Amygdala (tissue), 56 donors: ENCODE measurements around the gene SPATA31E1.
"Not testable (repeated sequence)": the region's sequence is repeated elsewhere in the genome, so short reads cannot be mapped to it uniquely, and the experiment has no call there.

ENCODE experiments used
- DNase-seq, 56 donors: peaks; one replicate each; lab custom pipeline; 2025; lab: John Stamatoyannopoulos, UW

The SPATA31E1 gene

GRCh38 chr9:87884578-87885459 lies 2.1 kb downstream of the SPATA31E1 start:
- DNase-seq = no peak

- DNase-seq = no peak
Observed at GRCh38 chr9:87885484-87886189, 3.0 kb downstream of the SPATA31E1 start.

- DNase-seq = no peak
Observed at GRCh38 chr9:87886210-87886932, 3.7 kb downstream of the SPATA31E1 start.

- DNase-seq = no peak
Observed at GRCh38 chr9:87886933-87887505, 4.3 kb downstream of the SPATA31E1 start.

GRCh38 chr9:87887661-87888480 lies 5.2 kb downstream of the SPATA31E1 start:
- DNase-seq = no peak

- DNase-seq = no peak
Observed at GRCh38 chr9:87888501-87888900, 5.8 kb downstream of the SPATA31E1 start.

- DNase-seq = no peak
Observed at GRCh38 chr9:87889065-87889881, 6.6 kb downstream of the SPATA31E1 start.

GRCh38 chr9:87889882-87890252 lies 7.2 kb downstream of the SPATA31E1 start:
- no peak for DNase-seq

GRCh38 chr9:87890837-87891236 lies 8.2 kb downstream of the SPATA31E1 start:
- no peak for DNase-seq

- DNase-seq = no peak
Observed at GRCh38 chr9:87891754-87892153, 9.1 kb downstream of the SPATA31E1 start.

GRCh38 chr9:87892956-87893355 lies 10.3 kb downstream of the SPATA31E1 start:
- no peak for DNase-seq

- DNase-seq = no peak
Observed at GRCh38 chr9:87894998-87895625, 12.4 kb downstream of the SPATA31E1 start.

GRCh38 chr9:87896891-87897290 lies 14.2 kb downstream of the SPATA31E1 start:
- no peak for DNase-seq

- no peak for DNase-seq
Observed at GRCh38 chr9:87898151-87898550, 15.5 kb downstream of the SPATA31E1 start.

- not testable (repeated sequence) for DNase-seq
Observed at GRCh38 chr9:87902371-87902770, 19.7 kb downstream of the SPATA31E1 start.

- no peak for DNase-seq
Observed at GRCh38 chr9:87909310-87910041, 26.8 kb downstream of the SPATA31E1 start.

- DNase-seq = no peak
Observed at GRCh38 chr9:87910821-87911220, 28.1 kb downstream of the SPATA31E1 start.

GRCh38 chr9:87917662-87918061 lies 35.0 kb downstream of the SPATA31E1 start, which contains the start of gene SPATA31C1:
SPATA31C1 (plus strand) TSS chr9:87917962.
- not testable (repeated sequence) for DNase-seq
